Body of pancreas (tissue), 4 donors: ENCODE measurements around the gene RPP30.

ENCODE experiments used
- CTCF ChIP-seq, 7 experiments: fragments of 450-650 bp in 4 of 7; fragments of 200-600 bp in 3 of 7; sonication (generic) in 3 of 7; IDR thresholded peaks; one replicate each; pipeline ENCODE4 v1.5.1; 2016 to 2019; ENCODE audit warnings: antibody characterized with exemption in 7 of 7
- POLR2A ChIP-seq, 3 donors: fragments of 450-650 bp; IDR thresholded peaks; one replicate each; pipeline ENCODE4 v1.6.1; 2016; ENCODE audit warnings: antibody characterized with exemption in 3 of 3, mild to moderate bottlenecking in 2 of 3

GRCh38 chr10:90887555-90887954 is 15.8 kb downstream of the RPP30 start:
- no peak for TF ChIP-seq CTCF (IDR thresholded peaks at IDR 0.05)
- TF ChIP-seq POLR2A (IDR thresholded peaks at IDR 0.05) = no peak
